HepG2 (cell line): ENCODE measurements around the gene FBXO41. TPM values are rescaled to one million over a fixed set of nuclear protein-coding genes. Genes with fewer than 3 reads are reported as not detected.

Experiments used
- ATAC-seq: fragments of 200-7000 bp; cut with Tn5 transposase; 3 replicates; pipeline ENCODE4 v1.9.1; 2020; ENCODE audit warnings: mild to moderate bottlenecking, moderate library complexity
- BruUV-seq: library from RNA; stranded (reverse); fragments of 400-500 nt; replicated peaks from 2 replicates; lab custom pipeline; 2021; lab: Mats Ljungman, UMichigan
- CTCF ChIA-PET: fragments of 300-600 bp; formaldehyde crosslinking; extraction: SDS; loops from one replicate; lab custom pipeline; 2021; ENCODE audit warnings: low total read pairs, inconsistent platforms, low intra/inter-chr PET ratio; lab: Yijun Ruan, JAX
- POLR2A ChIA-PET: fragments of 350-600 bp; sonication (Branson Sonifier 250); formaldehyde crosslinking; loops from one replicate; lab custom pipeline; 2020; ENCODE audit warnings: antibody characterized with exemption, inconsistent platforms; lab: Yijun Ruan, JAX
- DNase-seq: peaks from one replicate; pipeline ENCODE4 v3.0.0-alpha.2; 2015; ENCODE audit warnings: low spot score
- FAIRE-seq: peaks from 3 replicates; lab custom pipeline; 2011; peaks lifted over from hg19 to GRCh38; lab: Jason Lieb, UNC
- H2AFZ ChIP-seq: one replicate; pipeline ENCODE4 v1.6.1; 2011; ENCODE audit warnings: low read length, inconsistent platforms
- H3K27ac ChIP-seq: fragments of 300-600 bp; 3 replicates; pipeline ENCODE4 v1.8.0; 2011; ENCODE audit warnings: mixed run types, mild to moderate bottlenecking, mixed read lengths, low read length, inconsistent platforms; ENCODE audit not compliant: insufficient read depth; ENCODE audit errors: extremely low read length
- H3K27me3 ChIP-seq, 2 experiments: fragments of 200-600 bp in 1 of 2; 2 replicates in 1 of 2; 3 replicates in 1 of 2; pipeline versions ENCODE4 v1.6.0 to v1.8.0; 2011; ENCODE audit warnings: low read length in 2 of 2, mild to moderate bottlenecking in 2 of 2, moderate library complexity in 2 of 2, inconsistent platforms in 1 of 2; ENCODE audit not compliant: insufficient read depth in 2 of 2, control insufficient read depth in 1 of 2
- H3K36me3 ChIP-seq, 2 experiments: fragments of 200-600 bp in 1 of 2; replicated peaks in 1 of 2; 2 replicates in 1 of 2; 3 replicates in 1 of 2; pipeline versions ENCODE4 v1.5.1 to v1.8.0; 2011; ENCODE audit warnings: low read length in 2 of 2, inconsistent platforms in 1 of 2; ENCODE audit not compliant: insufficient read depth in 2 of 2, control insufficient read depth in 1 of 2
- H3K4me1 ChIP-seq: 2 replicates; pipeline ENCODE4 v1.5.1; 2012; ENCODE audit warnings: low read length, inconsistent platforms; ENCODE audit not compliant: insufficient read depth
- H3K4me2 ChIP-seq: 2 replicates; pipeline ENCODE4 v1.6.0; 2011; ENCODE audit warnings: low read depth, low read length, inconsistent platforms
- H3K4me3 ChIP-seq, 3 experiments: fragments of 200-600 bp in 1 of 3; sonication (generic), shearing (Covaris generic) in 1 of 3; replicated peaks in 1 of 3; 2 replicates each; pipeline ENCODE4 v1.5.1; 2011 to 2016; ENCODE audit warnings: low read length in 3 of 3, inconsistent platforms in 2 of 3, low read depth in 2 of 3, mild to moderate bottlenecking in 2 of 3, control low read depth in 1 of 3, mixed read lengths in 1 of 3; ENCODE audit not compliant: insufficient read depth in 1 of 3
- H3K79me2 ChIP-seq: one replicate; pipeline ENCODE4 v1.6.1; 2011; ENCODE audit warnings: low read length, inconsistent platforms; ENCODE audit not compliant: insufficient read depth
- H3K9ac ChIP-seq: 2 replicates; pipeline ENCODE4 v1.6.0; 2011; ENCODE audit warnings: mild to moderate bottlenecking, low read depth, low read length, inconsistent platforms; ENCODE audit not compliant: insufficient read depth
- H3K9me3 ChIP-seq: 2 replicates; pipeline ENCODE4 v1.5.1; 2012; ENCODE audit warnings: mild to moderate bottlenecking, low read length
- H4K20me1 ChIP-seq: 2 replicates; pipeline ENCODE4 v1.6.0; 2011; ENCODE audit warnings: inconsistent platforms, mild to moderate bottlenecking, low read length, moderate library complexity; ENCODE audit not compliant: insufficient read depth
- HCFC1 ChIP-seq: fragments of 150-350 bp; IDR thresholded peaks from 2 replicates; pipeline ENCODE4 v1.6.1; 2014; ENCODE audit warnings: low read depth, low read length
- HOMEZ ChIP-seq: IDR thresholded peaks from 2 replicates; pipeline ENCODE4 v1.6.1; 2016; ENCODE audit warnings: low read depth
- KLF11 ChIP-seq: IDR thresholded peaks from 2 replicates; pipeline ENCODE4 v1.6.1; 2016; ENCODE audit warnings: missing compliant biosample characterization
- MXI1 ChIP-seq: IDR thresholded peaks from 3 replicates; pipeline ENCODE4 v1.6.1; 2012; ENCODE audit warnings: low read depth, low read length, inconsistent platforms, borderline replicate concordance
- POLR2AphosphoS5 ChIP-seq: IDR thresholded peaks from 2 replicates; pipeline ENCODE4 v1.6.1; 2012; ENCODE audit warnings: low read depth, low read length
- POLR2G ChIP-seq: fragments of 200-400 bp; formaldehyde crosslinking; IDR thresholded peaks from 2 replicates; pipeline ENCODE4 v1.6.1; 2018; ENCODE audit warnings: mild to moderate bottlenecking, low read depth, low read length, moderate library complexity
- THYN1 ChIP-seq: sonication (generic); formaldehyde crosslinking; IDR thresholded peaks from 2 replicates; pipeline ENCODE4 v1.8.1; 2023; ENCODE audit warnings: low read depth, mild to moderate bottlenecking, moderate library complexity, missing genetic modification reagents, borderline replicate concordance
- ZNF20 ChIP-seq: sonication (generic); formaldehyde crosslinking; IDR thresholded peaks from 2 replicates; pipeline ENCODE4 v1.4.0; 2020; ENCODE audit warnings: mild to moderate bottlenecking, moderate library complexity, missing genetic modification reagents
- ZSCAN12 ChIP-seq: sonication (generic); formaldehyde crosslinking; IDR thresholded peaks from 2 replicates; pipeline ENCODE4 v1.9.0; 2021; ENCODE audit warnings: mild to moderate bottlenecking, missing genetic modification reagents
- WGBS: methylation state at CpG from one replicate; pipeline ENCODE4 v1.1.6; 2017; ENCODE audit warnings: low lambda C conversion rate; 5-methylcytosine and 5-hydroxymethylcytosine counted together
- in situ Hi-C: cut with HindIII; loops from 2 replicates; pipeline ENCODE4 v1.10.0; 2017; ENCODE audit warnings: low pct_unique_long_range_greater_than_20kb; ENCODE audit not compliant: extremely low pct_ligation_motif_present
- intact Hi-C: fragments of 100-400 bp; cut with micrococcal nuclease; formaldehyde crosslinking; loops from one replicate; pipeline ENCODE4 v1.10.0; 2022; ENCODE audit not compliant: unreplicated experiment
- polyA plus RNA-seq, 8 experiments: library from polyadenylated mRNA; depleted of rRNA in 3 of 8; stranded (reverse) in 7 of 8; unstranded in 1 of 8; fragments of >200 nt; fragmentation: Illumina TruSeq in 4 of 8; extraction: Trizol in 4 of 8; gene quantifications; 2 replicates each; pipeline versions ENCODE4 v1.2.1 to v1.2.3, GENCODE V29; 2011 to 2016; ENCODE audit warnings: low read depth in 4 of 8, missing spikeins in 1 of 8, mixed read lengths in 1 of 8; ENCODE audit not compliant: insufficient read depth in 1 of 8
- total RNA-seq, 5 experiments: library from RNA; depleted of rRNA; stranded (reverse); fragments of >200 nt; fragmentation: Illumina TruSeq; extraction: Trizol; gene quantifications; 2 replicates each; pipeline ENCODE4 v1.2.3, GENCODE V29; 2016; ENCODE audit warnings: low read depth in 1 of 5

FBXO41 gene
- total and polyA plus RNA-seq, 2 of the 13 experiments (the other 11 are each of a cell fraction or from before 2014, with no cell fraction given): 4.2 to 10.3 TPM

- Histone ChIP-seq H3K27me3 (peaks cover 0 to 6% of the 10 kb centered on the region in 2 experiments; a peak in 1 of 5 replicates), H3K36me3 (peaks cover 28 to 57% of the 10 kb centered on the region in 2 experiments), H3K9me3 (no peaks in the 10 kb centered on the region), H3K4me2 (no peak overlapping the region), H3K79me2 (peaks cover 76% of the 10 kb centered on the region), H3K4me3 (no peak overlapping the region), H2AFZ (no peak overlapping the region), H4K20me1 (peaks cover 56% of the 10 kb centered on the region), H3K9ac (no peak overlapping the region), H3K27ac (no peak overlapping the region), H3K4me1 (peaks cover 51% of the 10 kb centered on the region)
- ATAC-seq (no peak), FAIRE-seq (no peak), DNase-seq (no peak)
- intact Hi-C loops: no loop called here
- BruUV-seq: no TSS peak
- ChIA-PET POLR2A (interaction anchor here (0.6 to 7.2 kb wide), 3 partner anchors 10 to 26 kb away, joined by 3 to 125 read pairs (median 4); partner anchors contain the start of gene SMYD5), CTCF (no interaction called here)
- in situ Hi-C loops: no loop called here
- TF ChIP-seq KLF11 (CRISPR knock-in tag) (no peak), MXI1 (no peak), ZSCAN12 (no peak), ZNF20 (CRISPR knock-in tag) (no peak), HCFC1 (no peak), POLR2AphosphoS5 (no peak), POLR2G (no peak), HOMEZ (no peak), THYN1 (CRISPR knock-in tag) (no peak)
- 94% methylated on average over 1 of the region's 1 CpG for WGBS
Observed at GRCh38 chr2:73238976-73239375, 45.3 kb downstream of the FBXO41 start.
